HG03066 (cell line): ENCODE measurements around the gene ANKZF1.

Experiments used
- ATAC-seq: cut with Tn5 transposase; IDR thresholded peaks from one replicate; pipeline ENCODE4 v1.9.1; 2021; ENCODE audit warnings: low read depth; ENCODE audit not compliant: unreplicated experiment

ANKZF1 gene

DNA sequence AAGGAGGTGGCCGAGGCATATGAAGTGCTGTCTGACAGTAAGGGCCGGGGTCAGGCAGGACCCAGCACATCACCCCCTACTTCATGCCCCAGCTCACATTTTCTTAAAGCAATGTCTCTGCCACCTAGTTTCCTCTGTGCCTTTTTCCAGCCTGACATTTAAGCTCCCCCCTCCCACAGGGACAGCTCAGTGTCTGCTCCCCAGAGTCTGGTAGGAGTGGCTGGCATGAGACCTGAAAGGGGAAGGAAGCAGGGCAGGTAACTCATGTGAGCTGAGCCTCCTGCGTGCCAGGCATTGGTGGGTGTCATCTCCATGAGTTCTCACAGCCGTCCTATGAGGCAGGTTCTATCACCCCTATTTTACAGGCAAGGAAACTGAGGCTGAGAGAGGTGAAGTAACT lies 51.0 kb downstream of the ANKZF1 start:
- ATAC-seq = no peak

DNA sequence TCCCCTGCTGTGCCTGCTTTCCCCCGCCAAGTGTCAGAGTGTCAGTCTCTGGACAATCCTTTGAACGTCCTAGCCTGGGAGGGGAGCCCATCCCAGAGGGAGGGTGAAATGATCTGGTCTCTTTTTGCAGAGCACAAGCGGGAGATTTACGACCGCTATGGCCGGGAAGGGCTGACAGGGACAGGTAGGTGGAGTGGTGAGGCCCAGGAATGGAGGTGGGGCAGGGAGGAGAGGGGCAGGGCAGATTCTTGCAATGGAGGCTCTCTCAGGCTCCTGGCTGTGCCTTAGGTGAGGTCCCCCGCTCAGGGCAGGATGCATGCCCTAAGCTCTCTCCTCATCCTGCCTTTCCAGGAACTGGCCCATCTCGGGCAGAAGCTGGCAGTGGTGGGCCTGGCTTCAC lies 52.0 kb downstream of the ANKZF1 start:
- ATAC-seq = no peak

DNA sequence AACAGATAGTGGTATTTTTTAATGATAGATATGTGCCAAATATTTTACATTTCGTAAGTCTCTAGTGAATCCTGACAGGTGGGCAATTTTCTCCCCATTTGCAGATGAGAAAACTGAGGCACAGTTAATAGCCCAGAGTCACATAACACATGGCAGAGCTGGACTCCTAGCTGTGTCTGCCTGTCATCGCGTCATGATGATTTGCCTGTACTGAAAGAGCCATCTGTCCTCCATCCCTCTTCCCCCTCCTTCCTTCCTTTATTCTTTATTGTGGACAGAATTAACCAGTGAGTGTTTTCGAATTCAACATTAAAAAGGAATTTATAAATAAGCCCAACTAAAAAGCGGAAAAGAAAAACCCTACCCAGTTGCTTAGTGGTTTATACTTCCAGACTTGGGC lies 52.8 kb downstream of the ANKZF1 start:
- ATAC-seq = no peak

DNA sequence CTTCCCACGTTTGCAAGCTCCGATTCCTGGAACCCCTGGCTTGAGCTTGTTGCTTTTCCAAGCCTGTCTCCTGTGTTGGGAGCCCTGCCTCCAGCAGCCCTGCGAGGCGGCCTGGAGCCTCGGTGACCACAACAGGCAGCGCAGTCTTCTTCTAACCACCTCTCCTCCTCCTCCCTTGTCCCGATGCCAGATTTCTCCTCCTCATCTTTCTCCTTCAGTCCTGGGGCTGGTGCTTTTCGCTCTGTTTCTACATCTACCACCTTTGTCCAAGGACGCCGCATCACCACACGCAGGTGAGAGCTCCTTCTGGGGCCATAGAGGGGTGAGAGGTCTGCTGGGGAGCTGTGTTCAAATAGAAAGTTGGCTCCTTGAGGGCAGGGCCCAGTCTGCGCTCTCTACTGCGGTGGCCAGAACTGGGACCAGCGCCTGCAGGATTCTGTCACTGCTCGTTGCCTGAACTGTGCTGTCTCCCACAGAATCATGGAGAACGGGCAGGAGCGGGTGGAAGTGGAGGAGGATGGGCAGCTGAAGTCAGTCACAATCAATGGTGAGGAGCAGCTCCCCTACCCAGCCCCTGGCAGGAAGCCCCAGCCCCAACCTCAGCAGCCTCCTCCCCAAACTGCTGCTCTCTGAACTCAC lies 53.5 kb downstream of the ANKZF1 start:
- ATAC-seq = no peak

DNA sequence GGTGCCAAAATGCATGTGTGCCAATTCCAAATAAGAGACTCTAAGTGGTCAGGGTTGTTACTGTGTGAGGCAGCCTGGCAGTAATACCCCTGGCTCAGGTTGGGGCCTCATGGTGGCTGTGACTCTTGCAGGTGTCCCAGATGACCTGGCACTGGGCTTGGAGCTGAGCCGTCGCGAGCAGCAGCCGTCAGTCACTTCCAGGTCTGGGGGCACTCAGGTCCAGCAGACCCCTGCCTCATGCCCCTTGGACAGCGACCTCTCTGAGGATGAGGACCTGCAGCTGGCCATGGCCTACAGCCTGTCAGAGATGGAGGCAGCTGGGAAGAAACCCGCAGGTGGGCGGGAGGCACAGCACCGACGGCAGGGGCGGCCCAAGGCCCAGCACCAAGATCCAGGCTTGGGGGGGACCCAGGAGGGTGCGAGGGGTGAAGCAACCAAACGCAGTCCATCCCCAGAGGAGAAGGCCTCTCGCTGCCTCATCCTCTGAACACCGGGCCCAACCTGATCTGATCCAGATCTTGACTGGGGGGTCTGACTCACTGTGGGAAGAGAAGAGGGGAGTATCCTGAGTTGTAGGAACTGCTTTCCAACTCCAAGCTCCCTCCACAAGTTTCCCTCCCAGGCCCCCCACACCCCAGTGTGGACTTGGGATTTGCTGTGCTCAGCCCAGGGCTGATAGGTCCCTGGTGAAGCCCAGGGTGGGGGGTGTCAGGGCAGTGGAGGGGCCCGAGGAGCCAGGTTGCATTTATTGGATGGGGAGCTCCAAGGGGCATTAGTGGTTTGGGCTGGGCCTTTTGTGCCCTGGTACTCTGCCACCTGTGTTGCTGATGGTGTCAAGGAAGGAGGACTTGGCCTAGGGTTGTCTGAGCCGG lies 55.1 kb downstream of the ANKZF1 start:
- no peak for ATAC-seq

DNA sequence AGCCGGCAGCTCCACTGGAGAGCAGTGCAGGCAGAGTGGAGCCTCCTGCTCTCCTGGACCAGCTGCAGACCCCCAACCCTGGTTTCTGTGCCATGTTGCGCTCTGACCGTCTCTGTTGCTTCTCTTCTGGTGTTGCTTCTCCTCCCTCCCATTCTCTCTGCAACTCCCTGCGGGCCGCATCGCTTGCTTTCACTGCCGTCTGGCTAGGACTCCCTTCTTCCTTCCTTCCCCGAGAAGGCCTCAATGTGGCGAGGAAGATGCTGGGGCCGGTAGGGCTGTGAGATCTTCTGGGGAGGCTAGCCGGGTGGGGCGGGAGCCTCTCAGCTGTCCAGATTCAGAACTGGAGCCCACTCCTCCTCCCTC lies 55.7 kb downstream of the ANKZF1 start:
- no peak for ATAC-seq

DNA sequence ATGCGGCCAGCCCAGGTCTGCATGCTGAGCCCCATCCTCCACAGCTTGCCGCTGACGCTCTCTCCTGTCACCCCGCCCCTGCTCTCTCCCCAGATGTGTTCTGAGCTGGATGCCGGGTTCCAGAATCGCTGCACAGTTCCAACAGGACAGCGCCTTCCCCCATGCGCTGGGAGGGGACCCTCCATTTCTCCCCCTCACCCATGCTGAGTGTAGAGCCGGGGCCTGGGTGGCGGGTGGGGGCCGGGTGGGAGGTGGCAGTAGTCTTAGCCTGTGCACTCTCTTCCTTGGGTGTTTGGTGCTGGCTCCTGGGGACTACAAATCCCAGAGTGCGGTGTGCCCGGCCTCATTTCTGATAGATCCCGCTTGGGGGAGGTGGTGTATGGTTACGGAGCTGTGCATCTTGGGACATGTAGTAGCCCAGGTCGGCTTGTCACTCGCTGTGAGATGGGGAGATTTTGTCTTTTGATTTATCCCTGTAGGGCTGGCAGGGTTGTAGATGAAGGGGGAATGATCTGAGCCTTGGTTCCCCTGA lies 56.4 kb downstream of the ANKZF1 start:
- no peak for ATAC-seq
